Right lobe of liver (tissue), 4 donors: ENCODE data around the gene ABHD5.

ENCODE experiments used
- POLR2A ChIP-seq: fragments of 450-650 bp; IDR thresholded peaks from one replicate; pipeline ENCODE4 v1.6.1; 2017; ENCODE audit warnings: antibody characterized with exemption, mild to moderate bottlenecking
- TF ChIP-seq, protein P1 (sequence below), 4 donors: fragments of 200-600 bp in 3 of 4; fragments of 450-650 bp in 1 of 4; IDR thresholded peaks; one replicate each; pipeline versions ENCODE4 v1.5.1 to v1.8.0; 2016 to 2022; ENCODE audit warnings: antibody characterized with exemption in 4 of 4, mild to moderate bottlenecking in 2 of 4
- donor health status: DM: no; HTN: no; CAD: no.
- donor health status: DM: no; HTN: no; CAD: no.
- donor health status: DM: no; HTN: yes; CAD: no.

DNA sequence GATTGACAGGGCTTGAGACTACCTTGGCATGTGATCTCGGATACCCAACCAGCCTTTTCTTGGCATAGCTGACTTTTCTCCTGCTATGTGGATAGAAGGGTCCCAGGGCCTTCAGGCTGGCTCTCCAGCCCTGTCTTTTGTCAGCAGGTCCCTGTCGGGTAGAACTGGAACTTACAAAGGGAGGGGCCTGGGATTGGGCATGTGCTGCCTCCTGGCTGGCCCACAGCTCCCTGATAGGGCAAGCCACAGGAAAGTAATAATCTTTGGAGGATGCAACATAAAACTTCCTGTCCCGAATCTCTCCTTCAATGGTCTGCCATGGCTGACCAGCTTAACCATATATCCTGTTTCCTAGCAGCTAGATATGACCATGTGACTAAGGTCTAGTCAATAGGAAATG, 89.1 kb downstream of the ABHD5 start:
- TF ChIP-seq, protein P1, sequence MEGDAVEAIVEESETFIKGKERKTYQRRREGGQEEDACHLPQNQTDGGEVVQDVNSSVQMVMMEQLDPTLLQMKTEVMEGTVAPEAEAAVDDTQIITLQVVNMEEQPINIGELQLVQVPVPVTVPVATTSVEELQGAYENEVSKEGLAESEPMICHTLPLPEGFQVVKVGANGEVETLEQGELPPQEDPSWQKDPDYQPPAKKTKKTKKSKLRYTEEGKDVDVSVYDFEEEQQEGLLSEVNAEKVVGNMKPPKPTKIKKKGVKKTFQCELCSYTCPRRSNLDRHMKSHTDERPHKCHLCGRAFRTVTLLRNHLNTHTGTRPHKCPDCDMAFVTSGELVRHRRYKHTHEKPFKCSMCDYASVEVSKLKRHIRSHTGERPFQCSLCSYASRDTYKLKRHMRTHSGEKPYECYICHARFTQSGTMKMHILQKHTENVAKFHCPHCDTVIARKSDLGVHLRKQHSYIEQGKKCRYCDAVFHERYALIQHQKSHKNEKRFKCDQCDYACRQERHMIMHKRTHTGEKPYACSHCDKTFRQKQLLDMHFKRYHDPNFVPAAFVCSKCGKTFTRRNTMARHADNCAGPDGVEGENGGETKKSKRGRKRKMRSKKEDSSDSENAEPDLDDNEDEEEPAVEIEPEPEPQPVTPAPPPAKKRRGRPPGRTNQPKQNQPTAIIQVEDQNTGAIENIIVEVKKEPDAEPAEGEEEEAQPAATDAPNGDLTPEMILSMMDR (IDR thresholded peaks at IDR 0.05), result no peak
- TF ChIP-seq POLR2A, result no peak
